Right forelimb (tissue), 1 donor: ENCODE measurements around the gene NF1.
"Not testable (repeated sequence)": the region's sequence is repeated elsewhere in the genome, so short reads cannot be mapped to it uniquely, and the experiment has no call there.

ENCODE experiments used
- DNase-seq: peaks from one replicate; pipeline ENCODE4 v3.0.0-alpha.2; 2018

NF1 gene

DNA sequence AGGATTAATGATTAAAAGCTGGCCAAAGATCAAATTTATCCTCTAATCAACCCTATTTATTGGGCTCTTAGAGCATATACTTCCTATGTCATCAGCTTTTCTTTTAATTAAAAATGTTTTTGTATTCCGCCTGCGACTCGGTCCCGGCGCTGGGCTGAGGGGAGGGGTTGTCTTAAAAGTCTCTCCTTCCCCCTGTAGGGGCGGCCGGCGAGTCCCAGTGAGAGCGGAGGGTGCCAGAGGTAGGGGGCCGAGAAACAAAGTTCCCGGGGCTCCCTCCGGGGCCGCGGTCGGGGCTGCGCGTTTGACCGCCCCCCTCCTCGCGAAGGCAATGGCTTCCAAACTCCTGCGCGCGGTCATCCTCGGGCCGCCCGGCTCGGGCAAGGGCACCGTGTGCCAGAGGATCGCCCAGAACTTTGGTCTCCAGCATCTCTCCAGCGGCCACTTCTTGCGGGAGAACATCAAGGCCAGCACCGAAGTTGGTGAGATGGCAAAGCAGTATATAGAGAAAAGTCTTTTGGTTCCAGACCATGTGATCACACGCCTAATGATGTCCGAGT, 250.5 kb downstream of the NF1 start:
- not testable (repeated sequence) for DNase-seq

DNA sequence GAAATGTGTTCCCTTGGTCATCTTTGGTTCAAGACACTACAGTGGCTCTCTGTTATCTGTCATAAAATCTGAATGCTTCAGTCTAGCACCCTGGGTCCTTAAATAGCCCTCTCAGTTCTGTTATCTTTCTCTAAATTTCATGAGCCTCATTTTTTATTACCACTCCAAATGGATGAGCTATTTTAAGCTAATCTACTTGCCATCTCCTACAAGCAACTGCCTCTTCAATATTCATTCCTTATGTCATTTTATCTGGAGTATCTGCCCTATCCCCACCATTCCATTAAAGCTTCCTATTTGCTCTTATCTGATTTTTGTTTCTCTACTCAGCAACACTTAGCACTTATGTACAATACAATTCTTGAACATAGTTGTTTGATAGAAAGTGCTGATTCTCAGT, 254.7 kb downstream of the NF1 start:
- no peak for DNase-seq

DNA sequence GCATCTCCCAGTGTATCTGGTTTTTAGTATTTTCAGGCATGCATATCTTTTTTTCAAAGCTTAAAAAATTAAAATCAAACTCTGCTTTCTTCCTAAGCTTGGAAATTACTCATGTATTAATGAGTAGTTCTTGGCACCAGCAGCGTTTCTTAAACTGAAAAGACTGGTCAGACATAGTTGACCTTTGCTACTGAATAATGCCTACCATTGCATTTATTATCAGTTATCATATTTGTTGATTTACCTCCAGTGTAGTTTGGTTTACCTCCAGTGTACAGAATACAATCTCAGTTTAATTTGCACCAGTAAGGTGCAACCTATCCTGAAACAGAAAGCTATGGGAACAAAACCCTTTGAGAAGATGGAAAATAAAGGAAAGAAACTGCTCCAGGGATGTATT, 261.2 kb downstream of the NF1 start:
- no peak for DNase-seq

DNA sequence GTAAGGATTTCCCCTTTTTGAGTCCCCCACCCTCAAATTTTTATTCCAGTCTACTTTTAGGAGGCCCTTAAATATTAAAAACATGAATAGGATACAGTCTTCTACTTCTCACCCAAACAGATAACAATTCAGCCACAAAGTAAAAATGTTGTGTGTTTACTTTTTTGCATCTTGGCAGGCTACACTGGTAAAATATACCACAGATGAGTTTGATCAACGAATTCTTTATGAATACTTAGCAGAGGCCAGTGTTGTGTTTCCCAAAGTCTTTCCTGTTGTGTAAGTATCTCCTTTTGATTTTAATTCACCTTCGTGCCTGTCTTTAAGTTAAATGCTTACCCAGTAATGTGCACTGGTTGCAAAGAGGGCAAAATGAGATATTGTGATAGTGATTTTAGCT, 262.3 kb downstream of the NF1 start:
- DNase-seq: no peak

DNA sequence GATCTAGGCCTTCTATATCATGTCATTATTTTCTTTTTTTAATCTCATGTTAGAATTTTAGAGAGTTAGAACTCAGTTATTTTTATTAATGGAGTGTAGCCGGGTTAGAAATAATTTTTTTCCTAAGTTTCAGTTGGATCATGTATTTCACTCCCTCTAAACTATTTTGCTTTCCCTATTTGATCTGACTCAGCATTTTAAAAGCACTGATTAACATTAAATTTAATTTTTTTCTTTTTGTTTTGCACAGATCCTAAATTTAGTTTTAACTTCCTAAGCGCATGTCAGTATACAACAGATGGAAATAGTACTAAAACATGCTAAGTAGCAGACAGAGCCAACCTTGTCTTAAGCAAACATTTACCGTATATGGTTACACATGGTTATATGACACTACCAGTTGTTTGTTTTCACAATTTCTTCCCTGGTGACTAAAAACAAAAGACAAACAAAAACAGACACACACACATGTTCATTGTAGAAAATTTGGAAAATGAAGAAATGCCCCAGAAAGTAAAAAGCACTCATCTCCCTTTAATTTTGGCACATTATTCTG, 263.1 kb downstream of the NF1 start:
- no peak for DNase-seq

DNA sequence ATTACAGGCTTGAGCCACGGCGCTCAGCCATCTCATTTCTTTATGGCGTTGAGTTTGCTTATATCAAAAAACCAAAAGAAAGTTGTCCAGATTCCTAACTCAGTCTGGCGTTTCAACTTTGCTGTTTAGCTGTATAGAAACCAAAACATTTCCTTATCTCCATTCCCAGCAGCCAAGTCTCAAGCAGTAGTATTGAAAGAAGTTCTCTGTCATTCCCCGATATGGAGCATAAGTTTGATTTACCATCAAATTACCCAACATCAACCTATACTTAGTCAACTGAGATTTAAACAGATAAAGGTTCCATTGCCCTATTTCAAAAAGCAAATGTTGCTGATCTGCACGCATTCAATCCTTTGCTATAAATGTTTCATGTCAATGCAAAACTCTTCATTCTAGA, 269.2 kb downstream of the NF1 start:
- DNase-seq: no peak

DNA sequence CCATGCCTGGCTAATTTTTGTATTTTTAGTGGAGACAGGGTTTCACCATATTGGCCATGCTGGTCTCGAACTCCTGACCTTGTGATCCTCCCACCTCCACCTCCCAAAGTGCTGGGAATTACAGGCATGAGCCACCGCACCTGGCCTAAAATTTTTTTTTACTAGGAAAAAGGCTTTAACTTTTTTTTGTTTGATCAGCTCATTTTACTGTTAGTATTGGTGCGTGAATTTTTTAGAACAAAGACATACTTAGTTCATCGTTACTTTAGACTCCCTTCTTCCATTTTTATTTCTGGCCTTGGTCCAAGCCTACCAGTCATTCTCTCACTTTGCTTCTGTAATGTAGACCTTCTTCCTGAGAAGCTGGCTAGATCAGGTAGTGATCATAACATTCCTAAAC, 271.3 kb downstream of the NF1 start:
- no peak for DNase-seq

DNA sequence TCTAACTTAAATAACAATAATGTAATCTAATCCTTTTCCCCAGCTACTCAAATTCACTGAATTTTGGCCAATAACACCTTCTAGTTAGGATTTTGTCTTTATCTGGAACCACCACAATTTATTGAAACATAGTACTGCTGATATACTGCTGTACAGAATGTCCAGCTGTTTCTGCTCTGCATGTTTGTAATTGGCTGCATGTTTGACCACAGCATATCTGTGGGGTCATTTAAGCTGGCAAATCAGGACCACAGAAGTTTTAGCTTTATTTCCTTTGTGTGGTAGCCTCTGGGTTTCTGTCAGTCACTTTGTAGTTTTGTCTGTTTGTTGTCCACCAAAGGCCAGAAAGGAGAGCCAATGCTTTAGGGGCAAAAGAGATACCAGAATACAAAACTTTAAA, 274.5 kb downstream of the NF1 start:
- DNase-seq: no peak

DNA sequence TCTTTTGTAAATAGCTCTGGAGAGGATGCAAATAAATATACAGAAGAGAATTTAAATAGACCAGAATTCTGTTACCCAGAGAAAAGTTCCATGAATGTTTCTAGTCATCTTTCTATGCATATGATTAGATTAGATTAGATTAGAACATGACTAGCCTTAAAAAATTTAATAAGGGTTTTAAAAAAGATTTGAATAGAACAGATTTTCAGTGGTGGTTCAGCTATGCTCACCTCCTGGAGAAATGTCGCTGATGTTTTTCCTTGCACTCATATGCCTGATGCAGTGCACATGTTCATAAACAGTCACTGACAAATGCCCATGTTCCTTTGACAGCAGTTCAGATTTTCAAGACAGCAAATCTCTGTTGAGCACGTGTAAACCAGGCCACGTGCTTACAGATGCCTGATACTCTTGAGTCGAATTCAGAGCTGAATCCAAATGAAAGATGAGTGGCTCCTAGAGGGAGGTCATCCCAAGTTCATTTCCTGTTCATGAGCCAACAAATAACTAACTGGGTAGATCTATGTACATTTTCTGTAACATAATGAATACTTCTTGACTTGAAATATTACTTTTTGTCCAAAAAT, 276.8 kb downstream of the NF1 start:
- no peak for DNase-seq

DNA sequence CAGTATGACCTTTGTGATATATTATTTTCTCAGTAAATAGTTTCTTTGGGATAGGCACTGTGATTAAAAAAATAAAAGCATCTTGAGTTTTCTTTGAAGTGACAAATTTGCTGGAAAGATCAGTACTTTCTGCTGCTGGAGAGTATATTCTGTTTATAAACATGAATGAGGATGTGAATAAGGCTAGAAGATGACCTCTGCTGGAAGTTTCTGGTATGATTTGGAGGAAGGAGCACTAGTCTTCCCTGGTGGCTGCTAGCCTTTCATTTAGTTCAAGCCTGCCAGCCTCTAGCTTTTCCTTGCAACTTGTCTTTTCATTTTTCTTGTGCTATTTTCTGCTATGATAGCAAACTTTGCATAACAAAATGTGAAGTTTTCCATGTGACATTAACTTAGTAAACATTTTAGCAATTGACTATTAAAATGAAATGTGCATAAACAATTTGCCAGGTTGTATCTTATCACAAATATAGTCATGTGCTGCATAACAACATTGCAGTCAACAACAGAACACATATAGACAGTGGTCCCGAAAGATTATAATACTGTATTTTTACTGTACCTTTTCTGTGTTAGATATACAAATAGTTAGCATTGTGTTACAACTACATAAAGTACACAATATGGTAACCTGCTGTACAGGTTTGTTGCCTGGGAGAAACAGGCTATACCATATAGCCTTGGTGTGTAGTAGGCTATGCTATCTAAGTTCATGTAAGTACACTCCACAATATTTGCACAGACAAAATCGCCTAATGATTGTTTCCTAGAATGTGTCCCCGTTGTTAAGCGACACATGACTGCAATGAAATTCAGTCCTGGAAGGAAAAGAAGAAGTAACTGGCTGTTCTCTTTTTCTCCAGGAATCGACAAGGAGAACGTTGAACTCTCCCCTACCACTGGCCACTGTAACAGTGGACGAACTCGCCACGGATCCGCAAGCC, 278.6 kb downstream of the NF1 start:
- DNase-seq: no peak

DNA sequence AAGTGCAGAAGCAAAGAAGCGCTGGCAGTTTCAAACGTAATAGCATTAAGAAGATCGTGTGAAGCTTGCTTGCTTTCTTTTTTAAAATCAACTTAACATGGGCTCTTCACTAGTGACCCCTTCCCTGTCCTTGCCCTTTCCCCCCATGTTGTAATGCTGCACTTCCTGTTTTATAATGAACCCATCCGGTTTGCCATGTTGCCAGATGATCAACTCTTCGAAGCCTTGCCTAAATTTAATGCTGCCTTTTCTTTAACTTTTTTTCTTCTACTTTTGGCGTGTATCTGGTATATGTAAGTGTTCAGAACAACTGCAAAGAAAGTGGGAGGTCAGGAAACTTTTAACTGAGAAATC, 279.3 kb downstream of the NF1 start:
- no peak for DNase-seq

DNA sequence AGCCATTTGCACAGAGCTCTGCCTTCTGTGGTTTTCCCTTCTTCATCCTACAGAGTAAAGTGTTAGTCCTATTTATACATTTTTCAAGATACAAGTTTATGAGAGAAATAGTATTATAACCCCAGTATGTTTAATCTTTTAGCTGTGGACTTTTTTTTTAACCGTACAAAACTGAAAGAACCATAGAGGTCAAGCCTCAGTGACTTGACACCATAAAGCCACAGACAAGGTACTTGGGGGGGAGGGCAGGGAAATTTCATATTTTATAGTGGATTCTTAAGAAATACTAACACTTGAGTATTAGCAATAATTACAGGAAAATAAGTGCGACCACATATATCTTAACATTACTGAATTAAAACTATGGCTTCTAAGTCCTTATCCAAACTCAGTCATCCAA, 279.7 kb downstream of the NF1 start:
- no peak for DNase-seq

DNA sequence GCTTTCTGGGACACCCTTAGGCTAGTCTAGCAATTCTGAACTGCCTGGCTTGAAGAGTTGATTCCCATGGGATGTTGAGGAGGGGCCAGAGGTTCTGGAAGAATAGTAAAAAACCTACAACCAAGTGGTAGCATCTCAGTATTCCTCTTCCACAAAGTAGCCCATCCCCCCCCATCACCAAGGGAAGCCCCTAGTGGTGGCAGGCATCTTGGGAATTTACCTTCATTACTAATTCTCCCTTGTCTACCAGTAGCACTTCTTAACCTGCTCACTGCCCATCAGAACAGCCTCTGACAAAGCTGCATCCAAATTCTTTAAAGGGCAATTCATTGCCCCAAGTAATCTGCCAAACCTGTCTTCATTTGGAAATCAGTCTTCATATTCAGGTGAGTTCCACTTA, 283.9 kb downstream of the NF1 start:
- DNase-seq: no peak

DNA sequence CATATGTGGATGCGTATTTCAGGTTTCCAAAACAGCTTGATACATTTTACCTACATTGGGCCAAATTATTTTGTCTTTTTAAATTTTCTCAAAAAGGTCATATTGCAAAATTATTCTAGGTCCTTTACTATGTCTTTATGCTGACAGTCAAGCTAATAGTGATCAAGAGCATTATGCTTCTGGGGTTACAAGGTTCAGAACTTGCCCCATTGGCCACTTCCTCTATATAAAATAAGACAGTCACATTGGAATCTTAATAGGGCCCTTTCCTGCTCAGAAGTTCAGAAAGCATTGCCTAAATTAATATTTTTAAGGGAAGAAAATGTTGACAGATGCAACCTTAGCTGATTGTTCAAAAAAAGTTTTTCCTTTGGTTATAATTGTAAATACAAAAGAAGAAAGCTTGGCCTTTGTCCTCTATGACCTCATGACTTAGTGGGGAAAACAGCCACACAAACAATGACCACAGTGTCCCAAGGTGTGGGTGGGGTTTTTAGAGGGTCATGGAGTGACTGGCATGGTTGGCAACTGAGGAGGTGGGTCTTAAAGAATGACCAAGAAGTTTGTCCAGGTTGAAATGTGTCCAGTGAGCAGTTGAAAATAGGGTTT, 284.9 kb downstream of the NF1 start:
- DNase-seq: no peak

DNA sequence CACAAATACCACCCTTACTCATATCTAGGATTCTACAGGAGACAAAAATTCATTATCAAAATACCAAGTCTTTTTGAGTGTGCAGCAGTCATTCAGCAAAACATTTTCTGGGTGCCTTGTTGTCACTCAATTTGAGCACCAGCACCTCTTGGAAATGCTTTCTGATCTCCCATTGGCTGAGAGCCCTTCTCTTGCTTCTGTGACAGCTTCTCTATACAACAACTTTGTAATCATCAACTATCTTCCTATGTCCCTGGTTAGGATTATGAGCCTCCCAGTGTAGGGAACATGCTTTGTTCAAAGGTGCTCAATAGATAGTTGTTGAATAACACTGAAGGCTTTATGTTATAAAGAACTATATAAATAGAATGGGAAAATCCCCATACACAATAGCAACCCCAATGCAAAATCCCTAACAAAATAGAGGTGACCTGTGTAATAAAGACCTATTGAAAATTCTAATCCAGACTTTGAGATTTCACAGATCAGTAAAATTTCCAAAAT, 286.4 kb downstream of the NF1 start:
- DNase-seq: no peak

DNA sequence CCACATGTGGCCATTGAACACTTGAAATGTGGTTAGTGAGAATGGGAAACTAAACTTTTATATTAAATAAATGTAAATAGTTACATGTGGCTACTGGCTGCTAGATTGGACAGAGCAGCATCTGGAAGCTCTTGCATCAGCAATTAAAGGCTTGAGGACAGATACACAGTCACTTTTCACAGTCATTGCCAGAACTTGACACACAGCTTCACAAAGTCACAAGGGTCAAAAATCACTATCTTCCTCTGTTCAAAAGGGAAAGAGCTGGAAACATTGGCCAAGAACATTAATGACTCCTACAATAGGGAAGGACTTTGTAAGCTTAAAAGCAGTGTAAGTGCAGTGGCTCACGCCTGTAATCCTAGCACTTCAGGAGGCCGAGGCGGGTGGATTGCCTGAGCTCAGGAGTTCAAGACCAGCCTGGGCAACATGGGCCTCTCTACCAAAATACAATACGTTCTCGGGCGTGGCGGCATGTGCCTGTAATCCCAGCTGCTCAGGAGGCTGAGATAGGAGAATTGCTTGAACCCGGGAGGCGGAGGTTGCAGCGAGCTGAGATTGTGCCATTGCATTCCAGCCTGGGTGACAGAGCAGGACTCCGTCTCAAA, 288.0 kb downstream of the NF1 start:
- DNase-seq: not testable (repeated sequence)

DNA sequence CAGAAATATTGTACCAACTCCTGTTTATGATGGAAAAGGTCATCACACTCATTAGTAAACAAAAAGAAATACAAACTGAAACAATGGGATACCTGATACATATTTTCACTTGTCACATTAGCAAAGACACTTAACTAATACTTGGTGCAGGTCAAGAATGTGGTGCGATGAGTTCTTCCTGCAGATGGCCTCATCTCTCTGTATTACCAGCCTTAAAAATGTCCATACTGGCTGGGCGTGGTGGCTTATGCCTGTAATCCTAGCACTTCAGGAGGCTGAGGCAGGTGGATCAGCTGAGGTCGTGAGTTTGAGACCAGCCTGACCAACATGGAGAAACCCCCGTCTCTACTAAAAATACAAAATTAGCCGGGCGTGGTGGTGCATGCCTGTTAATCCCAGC, 288.7 kb downstream of the NF1 start:
- not testable (repeated sequence) for DNase-seq

DNA sequence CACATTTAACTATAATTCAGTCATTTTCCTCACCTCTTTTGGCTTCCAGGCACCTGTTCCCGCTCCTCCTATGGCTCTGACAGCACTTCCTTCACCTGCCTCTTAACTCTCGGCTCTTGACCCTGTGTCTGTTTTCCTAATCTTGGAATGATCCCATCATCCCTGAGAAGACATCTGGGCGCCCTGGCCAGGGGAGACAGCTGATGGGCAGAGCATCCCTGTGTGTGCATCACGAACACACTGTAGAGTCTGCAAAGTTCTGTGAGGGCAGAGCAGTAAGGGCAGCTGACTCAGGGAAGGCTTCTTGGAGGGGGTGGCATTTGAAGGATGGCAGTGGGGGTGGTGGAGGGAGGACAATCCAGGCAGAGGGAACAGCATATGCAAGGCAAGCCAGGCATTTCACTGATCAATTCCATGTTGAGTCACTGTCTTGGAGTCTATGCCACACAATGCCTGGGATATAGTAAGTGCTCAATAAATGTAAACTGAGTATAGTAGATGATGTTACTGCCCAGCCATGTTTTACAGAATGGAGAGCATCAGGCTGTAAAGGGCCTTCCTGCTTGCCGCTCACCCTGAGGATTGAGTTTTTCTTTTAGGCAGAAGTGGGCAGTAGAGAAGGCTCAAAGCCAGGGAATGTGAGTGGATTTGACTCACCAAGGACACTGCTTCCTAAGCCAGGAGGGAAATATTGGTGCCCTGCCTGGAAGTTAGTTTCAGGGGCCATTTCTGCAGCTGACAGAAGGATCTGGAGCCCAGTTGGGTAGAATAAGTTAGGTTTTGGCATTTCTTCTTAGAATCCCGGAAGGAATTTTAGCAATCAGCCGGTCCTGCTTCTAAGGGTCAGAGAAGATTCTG, 290.9 kb downstream of the NF1 start:
- DNase-seq: no peak

DNA sequence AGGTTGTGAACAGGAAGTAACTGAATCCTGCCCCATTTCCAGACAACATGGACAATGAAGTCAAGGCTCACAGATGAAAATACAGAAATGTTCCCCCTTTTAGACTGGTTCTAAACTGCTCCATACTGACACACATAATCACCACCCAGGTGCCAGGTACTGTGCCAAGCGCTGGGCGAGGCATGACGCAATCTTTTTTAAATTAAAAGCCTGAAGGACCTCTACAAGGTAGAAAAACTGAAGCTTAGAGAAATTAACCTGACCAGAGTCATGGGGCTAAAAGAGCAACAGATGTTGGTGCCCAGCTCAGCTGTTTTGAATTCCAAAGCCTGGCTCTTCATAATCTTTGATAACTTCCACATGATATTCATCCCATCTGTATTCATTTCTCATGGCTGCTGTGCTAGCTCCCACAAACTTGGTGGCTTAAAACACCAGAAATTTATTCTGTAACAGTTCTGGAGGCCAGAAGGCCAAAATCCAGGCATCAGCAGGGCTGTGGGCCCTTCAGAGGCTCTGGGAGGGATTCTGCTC, 291.8 kb downstream of the NF1 start:
- DNase-seq: no peak

DNA sequence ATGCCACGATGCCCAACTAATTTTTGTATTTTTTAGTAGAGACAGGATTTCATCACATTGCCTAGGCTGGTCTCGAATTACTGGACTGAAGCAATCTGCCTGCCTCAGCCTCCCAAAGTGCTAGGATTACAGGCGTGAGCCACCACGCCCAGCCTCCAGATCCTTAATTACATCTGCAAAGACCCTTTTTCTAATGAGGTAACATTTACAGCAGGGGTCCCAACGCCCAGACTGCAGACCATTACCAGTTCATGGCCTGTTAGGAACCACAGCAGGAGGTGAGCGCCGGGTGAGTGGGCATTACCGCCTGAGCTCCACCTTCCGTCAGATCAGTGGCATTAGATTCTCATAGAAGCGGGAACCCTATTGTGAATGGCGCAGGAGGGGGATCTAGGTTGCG, 292.7 kb downstream of the NF1 start:
- no peak for DNase-seq

DNA sequence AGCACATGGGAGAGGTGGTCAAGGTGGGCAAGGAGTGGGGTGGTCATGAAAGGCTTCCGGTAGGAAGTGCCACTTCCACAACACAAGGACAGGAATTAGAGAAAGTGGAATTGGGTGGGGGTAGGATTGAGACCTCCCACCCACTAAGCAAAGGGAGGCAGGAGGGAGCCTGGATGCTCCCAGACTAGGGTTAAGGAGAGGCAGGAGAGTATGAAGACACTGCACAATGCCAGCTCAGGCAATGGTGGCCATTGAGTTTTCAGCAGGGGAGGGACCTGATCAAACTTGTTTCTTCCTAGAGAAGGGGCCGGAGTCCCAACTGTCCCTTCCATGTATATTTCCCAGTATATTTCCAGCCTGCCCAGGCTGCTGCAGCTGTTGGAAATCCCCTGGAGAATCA, 293.6 kb downstream of the NF1 start:
- no peak for DNase-seq
